GM21825 (cell line): ENCODE results near the gene FTO.
A peak's percentile ranks its signal among the peaks of the same experiment; 100 is the strongest.
"Not testable (repeated sequence)": the region's sequence is repeated elsewhere in the genome, so short reads cannot be mapped to it uniquely, and the experiment has no call there.

Experiments used
- ATAC-seq: cut with Tn5 transposase; IDR thresholded peaks from one replicate; pipeline ENCODE4 v1.9.1; 2021; ENCODE audit warnings: mild to moderate bottlenecking, moderate library complexity; ENCODE audit not compliant: unreplicated experiment

FTO gene

DNA sequence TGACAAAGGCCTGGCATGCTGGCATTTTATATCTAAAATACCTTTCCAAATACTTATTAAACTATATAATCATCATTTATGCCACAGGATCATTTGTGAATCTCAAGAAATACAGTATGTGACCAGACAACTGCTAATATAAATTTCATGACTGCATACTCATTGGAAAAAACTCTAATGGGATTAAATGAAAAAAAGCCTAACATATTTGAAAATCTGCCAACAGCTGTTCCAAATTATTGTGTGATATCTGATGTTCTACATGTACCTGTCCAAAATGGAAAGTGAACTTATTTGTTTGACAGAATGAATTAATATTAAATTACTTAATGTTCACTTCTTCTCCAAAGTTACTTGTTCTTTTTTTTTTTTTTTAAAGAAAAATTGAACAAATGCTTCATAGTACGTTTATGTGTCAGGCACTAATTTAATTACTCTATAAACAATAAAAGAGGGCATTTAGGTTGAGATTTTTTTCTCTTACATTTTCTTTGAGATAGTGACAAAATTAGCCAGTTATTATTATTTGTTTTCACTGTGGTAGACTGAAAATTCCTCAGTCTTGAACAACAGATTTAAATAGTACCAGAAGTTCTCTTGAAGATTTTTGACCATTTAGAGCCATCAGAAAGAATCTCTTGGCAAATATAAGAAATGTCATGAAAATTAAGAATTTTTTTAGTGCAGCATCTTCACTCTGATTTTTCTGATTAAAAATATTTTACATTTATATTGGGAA, 114.0 kb downstream of the FTO start:
- no peak for ATAC-seq

DNA sequence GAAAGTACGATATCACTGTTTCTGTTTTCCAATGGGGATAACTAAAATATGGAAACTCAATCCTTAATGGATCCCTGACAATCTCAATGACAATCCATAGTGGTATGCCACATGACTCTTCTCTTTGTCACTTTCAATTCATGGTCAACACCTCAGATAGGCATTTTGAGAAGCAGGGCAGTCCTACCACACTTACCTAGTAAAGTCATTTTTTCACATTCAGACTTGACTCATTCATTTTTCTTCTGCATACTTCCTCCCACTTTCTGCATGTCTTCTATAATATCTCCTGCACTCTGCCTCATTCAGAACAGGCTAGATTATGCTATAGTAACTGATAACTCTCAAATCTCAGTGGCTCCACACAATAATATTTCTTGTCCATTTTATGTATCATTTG, 117.5 kb downstream of the FTO start:
- ATAC-seq = no peak

DNA sequence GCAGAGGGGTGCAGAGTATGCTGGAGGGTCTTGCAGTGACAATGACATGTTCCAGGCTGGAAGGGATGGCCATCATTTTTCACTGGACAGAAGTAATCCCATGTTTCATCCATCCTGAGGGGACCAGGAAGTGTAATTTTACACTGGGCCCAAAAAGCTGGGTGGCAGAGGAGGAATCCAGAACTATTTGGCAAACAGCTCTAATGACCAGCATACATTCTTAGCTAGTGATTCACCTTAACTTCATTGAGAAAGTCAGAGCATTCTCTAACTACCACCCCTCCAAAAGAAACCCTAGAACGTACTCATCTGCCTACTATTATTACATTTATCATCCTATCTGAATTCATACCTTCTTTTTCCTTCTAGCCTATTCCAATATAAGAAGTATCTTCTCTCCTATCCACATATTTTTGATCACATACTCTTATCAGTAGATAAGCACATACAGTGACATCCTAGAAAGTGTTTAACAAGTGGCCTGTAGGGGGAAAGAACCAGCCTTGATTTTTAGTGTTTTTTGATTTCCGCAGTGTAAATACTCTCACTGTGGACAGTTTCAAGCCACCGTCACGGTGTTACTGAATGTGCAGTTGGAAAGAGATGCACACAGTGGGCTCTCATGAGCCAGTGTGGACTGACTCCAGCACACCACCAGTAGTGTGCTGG, 118.1 kb downstream of the FTO start:
- no peak for ATAC-seq

DNA sequence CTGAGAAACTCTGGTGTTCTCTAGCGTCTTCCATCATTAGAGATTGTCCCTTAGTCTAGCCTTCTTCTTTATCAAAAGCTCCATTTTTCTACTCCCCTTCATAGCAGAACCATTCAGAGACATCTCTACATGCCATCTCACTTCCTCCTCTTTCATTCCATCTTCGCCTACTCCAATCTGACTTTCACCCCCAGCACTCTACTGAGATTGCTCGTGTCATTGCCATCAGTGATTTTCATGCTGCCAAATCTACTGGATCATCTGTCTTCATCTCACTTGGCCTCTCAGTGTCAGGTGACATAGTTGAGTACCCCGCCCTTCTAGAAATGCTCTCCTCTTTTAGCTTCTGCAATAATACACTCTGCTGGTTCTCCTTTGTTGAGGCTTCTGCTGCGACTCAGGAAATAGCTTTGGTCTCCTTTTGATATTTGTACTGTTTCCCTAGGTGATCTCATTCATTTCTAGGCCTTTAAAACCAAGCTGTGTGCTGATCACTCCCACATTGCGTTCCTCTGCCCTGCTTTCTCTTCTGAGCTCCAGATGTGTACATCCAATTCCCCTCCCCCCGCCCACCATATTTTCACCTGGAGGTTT, 119.1 kb downstream of the FTO start:
- peak; percentile 66 for ATAC-seq

DNA sequence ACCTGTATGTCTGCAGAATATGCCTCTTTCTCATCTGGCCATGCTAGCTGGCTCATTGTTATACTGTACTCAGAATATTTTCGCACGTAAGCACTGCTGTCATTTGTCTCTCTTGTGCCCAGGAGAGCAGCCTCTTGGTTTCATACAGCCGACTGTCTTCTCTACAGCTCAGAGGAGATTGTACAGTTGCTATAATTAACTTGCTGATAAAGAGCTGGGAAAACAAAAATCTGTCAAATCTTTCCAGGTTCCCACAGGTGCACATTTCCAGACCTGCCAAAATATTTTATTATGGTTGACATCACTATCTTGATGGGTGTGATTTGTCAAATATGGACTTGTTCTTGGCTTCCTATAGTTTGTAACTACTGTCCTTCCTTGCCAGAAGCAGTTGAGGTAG, 122.7 kb downstream of the FTO start:
- no peak for ATAC-seq

DNA sequence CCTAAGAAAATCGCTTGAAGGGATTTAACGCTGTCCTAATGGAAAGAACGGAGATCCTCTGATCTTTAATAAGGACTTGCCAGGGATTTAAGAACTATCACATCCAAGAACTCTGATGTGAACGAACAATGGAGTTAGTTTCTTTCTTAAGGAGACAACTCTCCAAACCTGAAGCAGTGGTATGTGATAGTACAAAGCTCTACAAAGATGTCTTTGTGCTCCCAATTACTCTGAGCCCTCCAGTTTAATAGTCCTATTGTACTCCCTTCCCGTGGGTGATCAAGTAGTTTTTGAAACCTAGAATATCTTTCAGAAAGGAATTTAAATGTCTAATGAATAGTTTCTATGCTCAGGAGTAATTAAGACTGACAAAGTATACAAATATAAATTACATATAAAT, 123.8 kb downstream of the FTO start:
- ATAC-seq = no peak

DNA sequence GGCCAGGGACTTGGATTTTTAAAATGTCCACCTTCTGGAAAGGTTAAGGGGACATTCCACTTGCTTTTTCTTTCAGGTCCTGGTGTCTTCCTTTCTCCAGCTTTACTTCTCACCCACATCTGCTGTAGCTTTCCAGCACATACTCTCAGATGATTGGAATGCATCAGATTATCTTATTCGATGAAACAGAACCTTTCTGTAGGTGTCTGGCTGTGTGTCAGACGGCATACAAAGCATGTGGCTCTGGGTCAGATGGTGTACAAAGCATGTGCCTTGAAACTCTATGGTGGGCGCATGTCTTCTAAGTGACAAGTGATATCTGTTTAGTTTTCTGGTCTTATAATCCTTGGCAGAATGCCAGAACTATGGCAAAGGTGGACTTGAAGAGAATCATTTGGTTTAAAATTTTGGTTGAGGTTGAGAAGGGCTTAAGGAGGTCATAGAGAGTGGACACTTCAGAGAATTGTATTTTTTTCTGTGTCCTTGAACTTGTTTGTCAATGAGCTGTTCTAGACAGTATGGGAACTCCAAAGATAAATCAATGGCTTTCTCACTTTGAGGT, 125.3 kb downstream of the FTO start:
- ATAC-seq = no peak

DNA sequence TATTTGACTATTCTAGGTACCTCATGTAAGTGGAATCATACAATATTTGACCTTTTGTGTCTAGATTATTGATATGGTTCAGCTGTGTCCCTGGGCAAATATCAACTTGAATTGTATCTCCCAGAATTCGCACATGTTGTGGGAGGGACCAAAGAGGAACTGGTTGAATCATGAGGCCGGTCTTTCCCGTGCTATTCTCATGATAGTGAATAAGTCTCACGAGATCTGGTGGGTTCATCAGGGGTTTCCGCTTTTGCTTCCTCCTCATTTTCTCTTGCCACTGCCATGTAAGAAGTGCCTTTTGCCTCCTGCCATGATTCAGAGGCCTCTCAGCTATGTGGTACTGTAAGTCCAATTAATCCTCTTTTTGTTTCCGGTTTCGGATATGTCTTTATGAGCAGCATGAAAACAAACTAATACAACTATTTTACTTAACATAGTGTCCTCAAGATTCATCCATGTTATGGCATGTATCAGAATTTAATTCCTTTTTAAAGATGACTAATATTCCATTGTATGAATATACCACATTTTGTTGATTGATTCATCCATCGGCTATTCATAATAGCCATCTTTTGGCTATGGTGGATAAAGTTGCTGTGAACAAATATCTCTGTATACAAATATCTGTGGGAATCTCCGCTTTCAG, 129.1 kb downstream of the FTO start:
- no peak for ATAC-seq

DNA sequence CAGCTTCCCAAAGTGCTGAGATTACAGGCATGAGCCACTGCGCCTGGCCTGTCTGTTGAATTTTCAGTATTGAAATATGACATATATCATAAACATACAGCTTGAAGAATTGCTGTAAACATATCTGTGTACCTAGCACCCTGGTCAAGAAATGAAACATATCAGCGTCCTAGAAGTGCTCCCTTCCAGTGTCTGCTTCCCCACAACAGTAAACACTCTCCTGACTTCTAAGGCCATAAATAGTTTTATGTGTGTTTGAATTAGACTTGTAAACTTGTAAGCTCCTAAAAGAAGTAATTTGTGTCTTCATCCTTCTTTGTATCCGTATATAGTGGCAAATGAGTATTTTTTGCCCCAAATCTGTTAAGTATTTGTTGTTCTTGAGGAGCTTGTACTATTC, 132.2 kb downstream of the FTO start:
- ATAC-seq = no peak

DNA sequence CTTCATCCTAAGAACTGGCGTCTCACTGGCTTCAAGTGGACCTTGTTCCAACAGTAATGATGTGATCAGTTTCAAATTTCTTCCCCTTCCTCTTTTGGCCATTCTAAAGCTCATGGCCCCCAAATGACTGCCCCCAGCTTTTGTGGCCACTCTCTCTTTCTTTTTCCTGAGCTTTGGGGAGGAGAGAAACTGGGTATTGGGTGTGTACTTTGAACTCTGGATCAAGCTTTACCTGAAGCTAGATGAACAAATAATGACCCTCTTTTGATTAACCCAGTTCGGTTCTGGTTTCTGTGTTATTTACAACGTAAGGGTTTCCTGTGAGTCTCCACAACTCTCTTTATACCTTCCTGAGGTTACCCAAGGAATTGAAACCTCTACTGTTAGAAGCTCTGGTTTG, 132.7 kb downstream of the FTO start:
- no peak for ATAC-seq

DNA sequence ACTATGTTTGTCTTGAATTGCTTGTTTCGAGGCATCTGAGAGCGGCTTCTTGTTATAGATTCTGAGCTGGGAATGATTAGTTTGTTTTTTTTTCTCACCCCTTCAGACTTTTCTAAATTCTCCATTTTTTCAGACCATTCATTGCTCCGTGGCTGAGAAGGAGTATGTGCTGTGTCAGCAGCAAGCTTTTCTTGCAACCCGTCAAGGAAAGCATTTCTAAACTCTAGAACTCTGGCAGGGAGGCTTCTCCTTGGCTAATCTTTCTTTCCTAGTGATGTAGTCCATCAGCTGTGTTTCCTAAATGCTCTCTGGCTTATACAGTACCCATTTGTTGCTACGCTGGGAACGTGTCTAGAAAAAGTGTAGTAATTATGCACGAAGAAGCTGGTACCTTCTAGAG, 133.5 kb downstream of the FTO start:
- ATAC-seq = no peak

DNA sequence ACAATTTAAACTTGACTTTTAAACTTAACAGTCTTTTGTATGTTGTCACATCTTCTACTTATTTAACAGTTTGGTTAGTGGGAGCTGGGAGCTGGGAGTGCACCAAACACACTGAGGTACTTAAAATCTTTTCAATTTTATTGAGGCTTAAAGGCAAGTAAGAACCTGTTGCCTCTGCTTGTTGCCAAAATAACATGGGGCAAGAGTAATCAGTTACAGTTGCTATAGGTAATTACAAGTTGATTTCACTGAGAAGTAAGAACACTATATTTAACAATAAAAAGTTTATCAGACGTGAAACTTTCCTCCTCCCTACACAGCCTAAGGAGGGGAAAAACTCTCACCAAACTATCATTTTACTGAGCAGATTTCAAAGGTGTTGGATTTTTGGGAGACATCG, 135.2 kb downstream of the FTO start:
- no peak for ATAC-seq

DNA sequence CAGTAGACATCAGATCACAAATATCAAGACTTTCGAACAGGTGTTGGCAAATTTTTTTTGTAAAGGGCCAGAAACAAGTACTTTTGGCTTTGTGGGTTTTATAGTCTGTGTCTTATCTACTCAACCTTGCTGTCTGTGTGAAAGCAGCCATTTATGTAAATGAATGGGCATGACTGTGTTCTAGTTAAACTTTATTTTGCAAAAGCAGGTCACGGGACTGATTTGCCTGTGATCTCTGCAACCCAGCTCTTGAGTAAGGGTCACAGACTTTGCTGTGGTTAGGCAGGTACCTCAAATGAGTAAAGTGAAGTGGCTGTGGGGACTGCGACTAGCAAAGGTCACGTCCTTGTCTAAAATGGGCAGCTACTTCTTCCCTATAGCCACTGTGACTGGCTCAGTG, 136.5 kb downstream of the FTO start:
- no peak for ATAC-seq

DNA sequence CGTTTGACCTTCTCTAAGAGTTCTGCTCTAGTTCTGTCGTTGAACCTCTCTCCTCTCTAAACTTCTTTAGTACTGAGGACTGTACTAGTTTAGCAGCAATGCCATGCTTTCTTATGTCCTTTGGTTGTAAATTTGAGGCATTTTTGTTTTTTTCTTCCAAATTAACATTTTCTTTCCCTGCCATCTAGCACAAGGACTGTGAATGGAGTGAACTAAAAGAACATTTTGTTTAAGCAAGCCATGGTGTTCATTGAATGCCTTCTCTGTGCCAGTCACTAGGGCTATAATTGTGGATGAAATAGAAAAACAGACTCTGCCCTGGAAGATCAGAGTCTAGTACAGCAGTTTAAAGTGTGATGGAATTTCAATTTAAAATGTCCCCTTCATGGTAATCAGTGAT, 137.9 kb downstream of the FTO start:
- no peak for ATAC-seq

DNA sequence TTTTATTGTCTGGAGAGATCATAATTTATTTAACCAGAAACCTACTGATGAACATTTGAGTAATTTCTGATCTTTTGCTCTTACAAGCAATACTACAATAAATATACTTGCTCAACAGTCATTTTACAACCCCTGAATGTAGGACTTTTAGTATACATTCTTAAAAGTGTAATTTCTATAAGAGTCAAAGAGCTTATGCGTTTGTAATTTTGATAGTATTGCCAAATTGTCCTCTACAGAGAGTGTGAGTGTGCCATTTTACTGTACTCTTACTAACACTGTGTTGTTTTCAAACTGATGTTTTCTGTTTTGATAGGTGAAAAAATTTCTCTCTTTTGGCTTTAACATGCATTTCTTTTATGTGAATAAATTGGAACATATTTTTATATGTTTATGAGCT, 139.1 kb downstream of the FTO start:
- no peak for ATAC-seq

DNA sequence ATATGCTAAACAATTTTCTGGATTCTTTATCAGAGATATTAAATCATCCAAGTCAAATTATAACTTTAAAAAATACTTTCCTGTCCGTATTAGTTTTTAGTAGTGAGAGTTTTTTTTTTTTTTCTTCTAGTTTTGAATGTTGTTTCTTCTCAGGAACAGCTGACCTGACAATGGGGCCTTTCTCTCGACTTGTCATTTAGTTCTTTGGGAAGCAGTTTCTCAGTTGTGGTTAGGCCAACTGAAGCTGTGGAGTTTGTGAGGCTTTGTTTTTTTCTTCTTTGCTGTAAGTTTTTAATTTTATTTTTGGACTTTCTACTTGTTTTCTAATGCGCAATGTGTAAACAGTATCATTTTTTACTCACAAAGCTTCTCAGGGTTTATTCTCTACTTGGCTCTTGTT, 140.8 kb downstream of the FTO start:
- no peak for ATAC-seq

DNA sequence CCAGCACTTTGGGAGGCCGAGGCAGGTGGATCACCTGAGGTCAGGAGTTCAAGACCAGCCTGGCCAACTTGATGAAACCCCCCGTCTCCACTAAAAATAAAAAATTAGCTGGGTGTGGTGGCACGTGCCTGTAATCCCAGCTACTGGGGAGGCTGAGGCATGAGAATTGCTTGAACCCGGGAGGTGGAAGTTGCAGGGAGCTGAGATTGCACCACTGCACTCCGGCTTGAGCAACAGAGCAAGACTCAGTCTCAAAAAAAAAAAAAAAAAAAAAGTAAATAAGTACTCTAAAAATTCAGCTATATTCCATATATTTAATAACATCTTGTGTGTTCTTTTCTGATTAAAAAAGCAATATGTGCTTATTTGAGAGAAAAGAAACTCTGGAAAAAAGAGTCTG, 142.6 kb downstream of the FTO start:
- not testable (repeated sequence) for ATAC-seq

DNA sequence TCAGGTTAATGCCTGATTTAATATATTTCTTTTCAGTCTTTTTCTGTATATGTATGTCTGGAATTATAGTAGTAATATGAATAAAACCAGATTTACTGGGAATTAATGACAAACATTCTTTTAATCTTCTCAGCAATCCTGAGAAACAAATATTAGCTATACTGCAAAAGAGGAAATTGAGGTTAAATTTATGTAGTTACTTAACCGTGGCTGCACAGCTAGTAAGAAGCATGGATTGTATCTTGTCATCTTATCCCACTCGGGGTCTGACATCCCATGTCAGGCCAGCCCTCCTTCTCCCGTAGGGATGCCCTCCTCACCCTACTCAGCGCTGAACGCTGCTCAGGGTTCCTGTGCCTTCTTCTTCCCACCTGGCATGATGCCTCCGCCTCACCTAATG, 143.0 kb downstream of the FTO start:
- ATAC-seq = no peak

DNA sequence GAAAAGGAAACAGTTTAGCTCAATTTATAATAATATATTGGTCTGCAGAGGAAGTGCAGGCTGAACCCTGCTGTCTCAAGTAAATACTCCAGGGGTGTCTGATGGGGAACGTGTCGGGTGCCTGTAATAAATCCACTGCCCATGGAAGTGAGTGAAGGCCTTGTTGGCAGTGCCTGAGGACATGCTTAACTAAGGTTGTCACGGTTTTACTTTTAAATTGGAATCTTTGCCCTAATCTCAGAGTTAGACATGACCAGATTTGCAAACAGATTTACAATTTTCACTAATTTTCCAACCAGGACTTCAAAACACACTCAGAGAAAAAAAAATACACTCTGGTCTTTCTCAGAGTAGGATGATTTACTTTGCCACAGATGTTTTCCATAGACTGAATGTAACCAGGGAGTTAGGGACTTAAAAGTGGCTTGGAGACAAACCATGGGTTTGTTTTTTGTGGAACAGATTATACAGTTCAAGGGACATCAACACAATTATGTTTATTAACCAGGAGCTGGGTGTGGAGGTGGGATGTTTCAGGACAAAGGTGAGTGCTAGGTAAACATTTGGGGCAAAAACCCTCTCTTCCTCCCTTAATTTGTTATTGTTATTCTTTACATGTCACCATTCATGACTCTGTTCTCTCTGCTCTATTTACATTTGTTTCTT, 144.5 kb downstream of the FTO start:
- ATAC-seq = no peak

DNA sequence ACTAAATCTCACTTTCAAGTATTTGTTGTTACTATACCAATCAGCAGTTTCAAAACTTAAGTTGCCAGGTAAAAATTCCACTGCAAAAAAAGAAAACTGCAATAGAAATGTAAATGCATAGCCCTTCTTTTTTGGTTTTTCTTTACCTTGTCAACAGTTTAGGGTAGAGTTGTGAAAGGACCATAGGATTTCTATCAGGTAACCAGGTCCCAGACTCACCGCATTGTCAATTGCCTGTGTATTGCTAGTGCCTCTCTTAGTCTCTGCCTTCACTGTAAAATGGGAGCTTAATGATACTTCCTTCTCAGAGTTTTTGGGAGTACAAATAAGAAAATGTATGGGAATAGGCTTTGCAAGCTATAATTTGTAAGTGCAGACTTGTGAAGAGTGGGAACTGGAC, 145.0 kb downstream of the FTO start:
- no peak for ATAC-seq

DNA sequence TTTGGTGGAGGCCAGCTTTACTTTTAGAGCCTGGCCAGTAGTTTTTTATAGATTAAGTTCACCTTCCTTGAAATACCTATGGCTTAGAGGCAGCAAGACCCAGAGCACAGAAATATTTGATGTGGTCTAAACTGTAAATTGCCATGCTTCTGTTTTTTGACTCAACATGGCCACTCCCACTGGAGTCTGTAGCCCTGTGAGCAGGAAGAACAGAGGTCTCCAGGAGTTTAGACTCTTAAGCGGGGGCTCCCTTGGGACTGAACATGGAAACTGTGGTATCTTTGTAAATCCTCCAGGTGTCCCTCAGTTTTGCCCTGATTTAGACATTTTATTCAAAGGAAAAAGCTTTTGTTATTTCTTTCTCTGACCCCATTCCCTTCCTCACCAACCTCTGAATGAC, 145.6 kb downstream of the FTO start:
- ATAC-seq = no peak
